ENCODE data around the gene HDAC4.
"Not testable (repeated sequence)": the region's sequence is repeated elsewhere in the genome, so short reads cannot be mapped to it uniquely, and the experiment has no call there.

The HDAC4 gene

DNA sequence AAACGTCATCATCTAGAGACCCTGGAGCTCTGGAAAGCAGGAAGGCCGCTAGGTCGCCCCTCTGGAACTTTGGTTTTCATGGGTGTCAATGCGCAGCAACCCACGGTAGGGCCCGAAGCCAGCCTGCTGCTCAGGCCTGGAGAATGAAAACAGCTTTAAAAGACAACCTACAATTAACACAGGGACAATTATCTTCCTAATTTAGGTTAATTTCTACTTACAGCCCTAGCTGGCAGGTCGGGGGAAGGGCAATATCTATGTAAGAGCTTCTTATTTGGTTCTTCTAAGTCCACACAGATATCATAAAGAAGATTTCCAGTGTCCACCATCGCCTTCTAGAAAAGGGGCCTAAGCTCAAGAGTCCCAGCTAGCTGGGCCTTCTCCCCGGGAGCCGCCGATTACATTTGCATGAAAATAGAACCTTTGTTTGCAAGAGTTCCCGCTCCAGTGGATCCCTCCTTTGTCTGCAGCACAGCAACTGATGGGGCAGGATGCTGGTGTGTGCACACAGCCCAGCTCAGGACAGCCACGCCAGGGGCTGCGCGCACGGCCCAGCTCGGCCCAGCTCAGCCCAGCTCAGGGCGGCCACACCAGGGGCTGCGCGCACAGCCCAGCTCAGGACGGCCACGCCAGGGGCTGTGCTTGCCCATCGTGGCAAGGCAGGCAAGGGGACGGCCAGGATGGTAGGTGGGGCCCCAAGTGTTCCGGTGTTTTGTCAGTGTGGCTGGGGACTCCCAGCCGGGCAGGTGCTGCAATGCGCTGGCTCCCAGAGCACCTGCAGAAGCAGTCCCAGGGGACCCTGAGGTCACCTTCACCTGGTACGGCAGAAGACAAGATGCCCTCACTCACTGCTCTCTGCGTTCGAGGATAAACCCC is 109.1 kb downstream of the HDAC4 start:
- DNase-seq = no peak

DNA sequence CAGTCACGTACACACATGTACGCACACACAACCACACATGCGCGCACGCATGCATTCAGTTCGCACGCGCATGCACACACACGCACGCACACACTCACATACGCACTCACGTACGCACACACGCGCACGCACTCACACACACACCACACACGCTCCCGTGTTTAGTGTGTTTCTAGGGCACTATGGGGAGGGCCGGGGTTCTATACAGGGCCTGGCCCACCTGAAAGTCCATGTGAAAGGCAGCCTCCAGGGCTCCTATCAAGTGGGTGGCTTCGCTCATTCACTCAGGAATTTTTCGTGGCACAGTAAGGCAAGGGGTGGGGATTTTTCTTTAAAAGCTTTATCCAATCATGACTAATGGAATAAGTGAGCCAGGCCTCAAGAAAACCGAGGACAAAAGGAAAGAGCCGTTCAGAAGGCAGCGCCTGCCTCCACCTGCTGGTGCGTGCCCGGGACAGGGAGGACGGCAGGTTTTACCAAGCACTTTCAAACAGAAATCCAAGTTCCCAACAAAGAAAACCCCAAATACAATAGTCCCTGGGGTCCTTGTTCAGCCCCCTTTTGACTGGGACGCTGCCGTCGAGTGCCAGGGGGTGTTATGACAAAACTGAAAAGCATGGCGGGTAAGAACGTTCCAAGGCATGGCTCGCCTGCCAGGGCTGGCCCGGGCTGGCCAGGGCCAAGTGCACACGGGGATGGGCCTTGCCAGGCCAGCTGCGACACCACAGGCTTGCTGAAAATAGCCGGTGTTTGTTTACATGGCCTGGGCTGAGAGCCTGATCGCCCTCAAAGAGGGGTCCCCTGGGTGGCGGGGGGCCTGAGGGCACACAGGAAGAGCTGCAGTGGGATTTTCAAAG is 110.0 kb downstream of the HDAC4 start:
- DNase-seq = no peak

- DNase-seq = no peak
Measured at GRCh38 chr2:239289545-239289944, 111.3 kb downstream of the HDAC4 start.

- no peak for DNase-seq
Measured at GRCh38 chr2:239288951-239289511, 111.8 kb downstream of the HDAC4 start.

DNA sequence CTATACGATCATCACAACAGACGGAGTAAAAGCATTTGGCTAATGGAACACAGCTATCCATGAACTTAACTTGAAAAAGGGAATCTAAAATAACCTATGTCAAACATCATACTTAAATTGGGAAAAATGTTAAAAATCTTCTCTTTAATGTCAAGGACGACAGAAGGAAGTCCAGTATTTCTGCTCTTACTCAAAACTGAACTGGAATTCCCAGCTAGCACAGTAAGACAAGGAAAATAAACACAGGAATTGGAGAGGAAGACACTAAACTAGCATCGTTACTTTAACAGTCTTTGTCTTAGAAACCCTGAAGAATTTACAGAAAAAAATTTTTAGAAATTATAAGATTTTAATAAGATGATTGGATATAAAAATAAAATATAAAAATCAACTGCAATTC is 112.6 kb downstream of the HDAC4 start:
- DNase-seq = no peak

DNA sequence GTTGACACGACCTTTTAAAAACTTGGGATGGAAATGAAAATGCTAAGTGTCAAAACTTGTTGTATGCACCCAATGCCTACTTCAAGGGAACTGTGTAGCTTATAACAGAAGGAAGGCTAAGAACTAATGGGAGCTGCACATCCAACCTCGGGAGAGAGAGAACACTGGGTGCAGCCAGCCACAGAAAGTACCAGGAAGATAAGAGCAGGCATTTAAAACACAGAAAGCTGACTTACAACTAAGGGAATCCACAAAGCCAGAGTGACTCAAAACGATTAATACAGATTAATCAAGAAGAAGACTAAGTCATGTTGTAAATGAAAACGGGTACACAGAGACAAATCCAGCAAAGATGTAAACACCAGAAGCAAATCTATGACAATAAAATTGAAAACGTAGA is 113.4 kb downstream of the HDAC4 start:
- DNase-seq = no peak

DNA sequence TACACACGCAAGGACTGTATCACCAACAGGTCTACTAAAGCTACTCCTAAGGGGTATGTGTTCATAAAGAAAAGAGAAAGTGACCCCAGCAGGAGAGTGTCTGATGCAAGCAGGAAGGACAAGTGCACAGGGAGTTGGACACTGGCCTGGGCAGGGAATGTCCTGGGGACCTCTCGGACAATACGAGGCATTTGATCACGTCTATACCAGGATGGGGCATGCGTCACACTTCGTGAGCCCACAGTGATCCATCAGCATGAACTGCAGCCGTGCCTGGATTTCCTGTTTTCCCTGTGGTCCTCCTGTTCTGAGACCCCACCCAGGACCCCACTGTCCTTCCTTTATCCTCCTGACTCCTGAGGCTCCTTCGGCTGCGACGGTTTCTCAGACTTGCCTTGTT is 113.9 kb downstream of the HDAC4 start:
- DNase-seq = no peak

DNA sequence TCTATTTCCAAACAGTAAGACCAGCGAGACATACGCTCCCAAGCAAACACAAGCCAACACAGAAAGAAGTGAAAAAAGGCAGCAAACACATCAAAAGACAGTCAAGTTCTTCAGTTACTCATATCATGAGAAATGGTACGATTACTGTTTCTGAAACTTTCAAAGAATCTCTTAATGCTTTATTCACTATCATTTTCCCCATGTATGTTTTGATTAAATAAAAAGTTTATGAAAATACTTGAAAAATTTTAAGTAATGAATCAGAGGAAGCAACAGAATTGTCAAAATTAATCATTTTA is 114.9 kb downstream of the HDAC4 start:
- no peak for DNase-seq

- DNase-seq = no peak
Measured at GRCh38 chr2:239285071-239285931, 115.5 kb downstream of the HDAC4 start.

DNA sequence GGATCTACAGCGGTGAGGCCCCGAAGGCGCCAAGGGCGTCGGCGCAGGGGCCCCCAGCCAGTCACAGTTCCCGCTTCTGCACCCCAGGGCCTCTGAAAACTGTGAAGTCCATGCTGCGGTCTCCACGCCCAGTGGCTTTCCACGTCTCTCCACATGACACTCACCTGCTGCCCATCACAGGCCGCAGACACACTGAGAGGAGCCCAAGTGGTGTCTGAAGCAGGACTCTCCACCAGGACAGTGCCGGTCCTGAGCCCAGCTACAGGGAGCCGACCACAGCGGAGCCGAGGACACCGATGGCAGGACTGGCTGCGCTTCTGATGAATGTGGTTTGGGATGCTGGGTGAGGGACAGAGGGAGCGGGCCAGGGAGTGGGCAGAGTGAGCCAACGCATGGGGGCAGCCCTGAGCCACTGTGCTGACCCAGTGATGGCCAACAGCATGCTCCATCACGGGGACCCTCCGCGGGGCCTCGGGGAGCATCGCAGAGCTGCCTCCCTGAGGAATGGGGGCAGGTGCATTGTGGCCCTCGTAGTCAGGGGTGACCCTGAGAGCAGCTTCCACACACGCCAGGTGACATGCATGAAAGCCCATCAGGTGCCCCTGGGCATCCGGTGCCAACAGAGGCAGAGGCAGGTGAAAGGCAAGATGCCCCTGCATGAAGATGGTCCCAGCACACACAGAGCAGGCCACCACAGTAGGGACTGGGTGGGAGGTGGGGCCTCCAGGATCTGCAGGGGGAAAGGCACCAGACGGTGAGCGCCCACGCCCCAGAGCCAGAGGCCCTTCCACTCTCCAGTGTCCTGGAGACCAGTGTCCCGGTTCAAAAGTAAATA is 116.6 kb downstream of the HDAC4 start:
- no peak for DNase-seq

GRCh38 chr2:239283288-239283945 is 117.4 kb downstream of the HDAC4 start:
- DNase-seq = no peak

DNA sequence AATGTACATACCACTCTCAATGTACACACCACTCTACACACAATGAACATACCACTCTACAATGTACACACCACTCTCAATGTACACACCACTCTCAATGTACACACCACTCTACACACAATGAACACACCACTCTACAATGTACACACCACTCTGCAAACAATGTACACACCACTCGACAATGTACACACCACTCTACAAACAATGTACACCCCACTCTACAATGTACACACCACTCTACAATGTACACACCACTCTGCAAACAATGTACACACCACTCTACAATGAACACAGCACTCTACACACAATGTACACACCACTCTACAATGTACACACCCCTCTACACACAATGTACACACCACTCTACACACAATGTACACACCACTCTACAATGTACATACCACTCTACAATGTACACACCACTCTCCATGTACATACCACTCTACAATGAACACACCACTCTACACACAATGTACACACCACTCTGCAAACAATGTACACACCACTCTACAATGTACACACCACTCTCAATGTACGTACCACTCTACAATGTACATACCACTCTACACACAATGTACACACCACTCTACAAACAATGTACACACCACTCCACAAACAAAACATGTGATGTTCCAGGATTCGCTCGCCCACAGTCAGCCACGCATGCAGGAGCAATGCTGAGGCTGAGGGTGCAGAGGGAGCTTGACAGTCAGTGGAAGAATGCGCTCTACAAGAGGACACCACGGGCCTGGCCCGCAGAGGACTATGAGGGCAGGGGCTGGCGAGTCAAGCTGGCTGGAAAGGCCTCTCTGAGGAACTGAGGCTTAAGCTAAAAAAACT is 118.2 kb downstream of the HDAC4 start:
- no peak for DNase-seq

DNA sequence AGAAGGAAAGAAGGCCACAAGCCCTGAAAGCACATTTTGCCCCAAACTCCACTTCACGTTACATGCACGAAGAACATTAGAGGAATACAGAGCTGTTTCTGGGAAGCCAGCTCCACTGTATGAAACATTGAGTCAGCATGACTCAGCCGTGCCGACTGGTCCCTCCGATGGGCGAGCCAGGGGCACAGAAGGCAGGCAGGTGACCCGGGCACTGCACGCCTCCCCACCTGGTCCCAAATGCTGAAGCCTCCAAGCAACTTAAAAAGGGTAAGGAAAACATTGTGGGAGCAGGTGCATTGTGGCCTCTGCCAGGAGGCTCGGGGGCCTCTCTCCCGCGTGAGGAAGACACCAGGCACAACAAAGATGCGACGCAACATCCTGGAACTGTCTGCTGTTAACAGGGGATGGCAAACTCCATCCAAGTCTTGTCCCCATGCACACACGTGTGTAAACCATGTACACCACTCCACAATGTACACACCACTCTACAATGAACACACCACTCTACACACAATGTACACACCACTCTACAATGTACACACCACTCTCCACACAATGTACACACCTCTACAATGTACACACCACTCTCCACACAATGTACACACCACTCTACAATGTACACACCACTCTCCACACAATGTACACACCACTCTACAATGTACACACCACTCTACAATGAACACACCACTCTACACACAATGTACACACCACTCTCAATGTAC is 120.4 kb downstream of the HDAC4 start:
- not testable (repeated sequence) for DNase-seq

DNA sequence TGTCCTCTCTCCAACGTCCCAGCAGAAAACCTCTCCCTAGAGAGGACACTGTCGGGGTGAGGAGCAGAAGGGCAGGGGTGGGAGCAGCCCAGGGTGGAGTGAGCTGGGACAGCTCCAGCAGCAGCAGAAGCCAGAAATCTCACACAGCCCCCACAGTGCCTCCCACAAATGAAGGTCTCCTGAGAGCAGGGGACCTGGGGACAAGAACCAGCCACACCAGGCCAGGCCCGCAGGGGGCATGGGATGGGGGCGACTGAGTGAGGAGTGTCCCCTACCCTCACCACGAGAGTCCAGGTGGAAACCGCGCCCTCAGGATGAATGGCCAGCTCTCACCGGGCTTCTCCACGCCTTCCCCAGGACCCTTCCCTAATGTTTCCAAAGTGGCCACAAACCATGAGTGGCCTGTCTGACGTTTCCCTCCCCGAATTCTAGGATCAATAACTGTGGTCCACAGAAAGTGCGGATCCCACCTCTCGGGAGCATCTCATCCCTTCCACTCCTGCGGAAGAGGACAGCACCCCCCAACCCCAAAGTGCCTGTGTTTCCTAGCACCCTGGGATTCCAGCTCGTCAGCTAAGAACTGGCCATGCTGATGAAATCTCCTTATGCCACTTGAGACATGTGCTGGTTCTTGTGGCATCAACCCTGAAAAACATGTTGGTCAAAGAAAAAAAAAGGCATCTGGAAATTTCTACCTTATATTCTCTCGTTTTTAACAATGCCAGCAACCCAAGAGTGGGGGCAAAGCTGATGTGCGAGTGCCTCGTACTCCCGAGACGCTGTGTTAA is 121.1 kb downstream of the HDAC4 start:
- no peak for DNase-seq

DNA sequence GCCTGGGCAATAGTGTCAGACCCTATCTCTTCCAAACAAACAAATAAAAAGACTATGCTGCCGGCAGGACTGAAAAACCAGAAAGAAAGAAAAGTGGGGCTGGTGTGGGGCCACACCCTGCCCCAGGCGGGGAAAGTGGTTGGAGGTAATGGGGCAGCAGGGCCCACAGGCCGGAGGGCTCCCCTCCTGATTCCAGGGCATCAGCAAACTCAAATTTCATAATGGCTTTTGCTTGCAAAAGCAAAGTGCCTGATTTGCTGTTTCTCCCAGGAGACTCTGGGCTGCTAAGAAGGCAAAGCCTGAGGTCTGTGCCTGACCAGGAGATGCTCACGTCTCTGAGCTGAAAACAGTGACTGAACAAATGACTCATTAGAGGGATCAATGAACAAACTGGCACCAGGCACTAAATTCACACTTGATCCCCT is 121.9 kb downstream of the HDAC4 start:
- DNase-seq = no peak

- no peak for DNase-seq
Measured at GRCh38 chr2:239278361-239278760, 122.5 kb downstream of the HDAC4 start.

- DNase-seq = no peak
Measured at GRCh38 chr2:239277401-239278085, 123.3 kb downstream of the HDAC4 start.

GRCh38 chr2:239276851-239277250 is 124.0 kb downstream of the HDAC4 start:
- DNase-seq = no peak

Measured in cerebellar nuclear complex (tissue), 1 donor.